AG09309 (cell line): ENCODE data around the gene HERC4.

ENCODE experiments used
- DNase-seq: peaks from one replicate; pipeline ENCODE4 v3.0.0-alpha.2; 2010; ENCODE audit warnings: low read depth
- H3K4me3 ChIP-seq: 2 replicates; pipeline ENCODE4 v1.5.1; 2011; ENCODE audit warnings: mild to moderate bottlenecking, low read depth, low read length, moderate library complexity; ENCODE audit not compliant: control insufficient read depth
- TF ChIP-seq, protein P1 (sequence below): IDR thresholded peaks from 2 replicates; pipeline ENCODE4 v1.5.1; 2011; ENCODE audit warnings: mild to moderate bottlenecking, low read depth, low read length, inconsistent platforms; ENCODE audit not compliant: insufficient read depth, control insufficient read depth; ENCODE audit errors: missing control alignments

HERC4 gene

GRCh38 chr10:68111584-68111983, 36.5 kb upstream of the HERC4 start:
- DNase-seq: no peak
- TF ChIP-seq, protein P1, sequence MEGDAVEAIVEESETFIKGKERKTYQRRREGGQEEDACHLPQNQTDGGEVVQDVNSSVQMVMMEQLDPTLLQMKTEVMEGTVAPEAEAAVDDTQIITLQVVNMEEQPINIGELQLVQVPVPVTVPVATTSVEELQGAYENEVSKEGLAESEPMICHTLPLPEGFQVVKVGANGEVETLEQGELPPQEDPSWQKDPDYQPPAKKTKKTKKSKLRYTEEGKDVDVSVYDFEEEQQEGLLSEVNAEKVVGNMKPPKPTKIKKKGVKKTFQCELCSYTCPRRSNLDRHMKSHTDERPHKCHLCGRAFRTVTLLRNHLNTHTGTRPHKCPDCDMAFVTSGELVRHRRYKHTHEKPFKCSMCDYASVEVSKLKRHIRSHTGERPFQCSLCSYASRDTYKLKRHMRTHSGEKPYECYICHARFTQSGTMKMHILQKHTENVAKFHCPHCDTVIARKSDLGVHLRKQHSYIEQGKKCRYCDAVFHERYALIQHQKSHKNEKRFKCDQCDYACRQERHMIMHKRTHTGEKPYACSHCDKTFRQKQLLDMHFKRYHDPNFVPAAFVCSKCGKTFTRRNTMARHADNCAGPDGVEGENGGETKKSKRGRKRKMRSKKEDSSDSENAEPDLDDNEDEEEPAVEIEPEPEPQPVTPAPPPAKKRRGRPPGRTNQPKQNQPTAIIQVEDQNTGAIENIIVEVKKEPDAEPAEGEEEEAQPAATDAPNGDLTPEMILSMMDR: no peak
- no peak overlapping the region for H3K4me3 ChIP-seq

DNA sequence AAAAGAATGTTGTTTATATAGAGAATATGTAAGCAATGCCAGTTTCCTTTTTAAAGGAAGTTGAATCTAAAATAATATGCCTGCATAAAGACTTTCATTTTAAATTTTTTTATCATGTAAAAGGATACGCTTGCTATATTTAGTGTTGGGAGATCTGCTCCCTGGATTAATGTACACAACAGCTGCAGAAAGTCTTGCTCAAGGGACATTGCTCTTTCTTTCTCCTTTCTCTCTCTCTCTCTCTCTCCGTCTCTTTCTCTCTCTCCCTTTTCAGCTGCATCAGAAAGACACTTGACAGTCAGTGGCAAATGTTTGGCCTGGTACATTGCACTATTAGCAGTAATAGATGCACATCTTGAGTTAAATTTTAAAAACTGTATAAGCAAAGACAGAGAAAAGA, 34.9 kb upstream of the HERC4 start:
- DNase-seq: no peak
- TF ChIP-seq, protein P1: no peak
- H3K4me3 ChIP-seq: no peak overlapping the region

DNA sequence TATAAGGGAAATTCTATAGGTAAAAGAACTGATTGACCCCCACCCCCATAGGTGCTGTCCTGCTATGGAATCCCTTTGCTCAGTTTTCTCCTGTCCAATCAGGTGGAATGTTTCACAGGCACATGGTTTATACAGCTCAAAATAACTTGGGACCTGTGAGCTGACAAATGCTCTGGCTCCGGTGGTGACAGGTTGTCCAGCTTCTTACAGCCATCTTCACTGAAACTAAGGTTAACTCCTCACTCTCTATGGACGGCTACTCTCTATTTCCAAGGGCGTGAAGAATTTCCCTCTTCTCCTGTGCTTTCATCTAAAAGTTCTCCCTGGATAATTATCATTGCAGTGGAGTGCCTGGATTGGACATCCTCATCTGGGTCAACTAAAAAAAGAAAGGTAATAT, 34.2 kb upstream of the HERC4 start, which contains the start of gene MYPN:
MYPN (plus strand) TSS at position 158 of the 400 bp plus-strand sequence. CDS start 11,951 bp downstream, outside the sequence.
- TF ChIP-seq, protein P1: no peak
- no peak for DNase-seq
- no peak within 1 kb of the TSS for H3K4me3 ChIP-seq

DNA sequence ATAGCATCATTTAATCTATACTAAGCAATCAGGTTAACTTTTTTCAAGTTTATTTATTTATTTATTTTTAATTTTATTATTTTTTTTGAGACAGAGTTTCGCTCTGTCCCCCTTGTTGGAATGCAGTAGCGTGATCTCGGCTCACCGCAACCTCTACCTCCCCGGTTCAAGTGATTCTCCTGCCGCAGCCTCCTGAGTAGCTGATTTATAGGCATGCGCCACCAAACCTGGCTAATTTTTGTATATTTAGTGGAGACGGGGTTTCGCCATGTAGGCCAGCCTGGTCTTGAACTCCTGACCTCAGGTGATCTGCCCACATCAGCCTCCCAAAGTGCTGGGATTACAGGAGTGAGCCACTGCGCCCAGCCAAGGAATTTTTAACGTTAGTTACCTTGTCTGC, 33.6 kb upstream of the HERC4 start:
- DNase-seq: no peak
- TF ChIP-seq, protein P1: no peak

DNA sequence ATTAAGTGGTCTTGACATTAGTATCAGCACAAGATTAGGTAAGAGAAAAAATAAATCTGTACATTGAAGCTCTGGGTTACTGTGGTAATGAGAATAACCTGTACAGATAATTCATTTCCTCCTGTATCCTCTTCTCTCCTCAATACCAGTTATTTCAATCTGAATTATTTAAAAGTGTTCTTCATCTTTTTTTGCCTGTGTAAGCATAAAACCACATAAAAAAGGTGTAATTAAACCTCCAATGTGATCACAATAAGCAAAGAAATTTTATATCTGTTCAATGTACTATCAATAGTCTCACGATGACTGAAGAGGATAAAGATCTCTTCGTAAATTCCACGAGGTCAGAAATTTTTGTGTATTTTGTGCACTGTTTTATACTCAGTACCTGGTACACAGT, 33.0 kb upstream of the HERC4 start:
- TF ChIP-seq, protein P1: no peak
- DNase-seq: no peak
- no peak overlapping the region for H3K4me3 ChIP-seq

More for the DNA sequence above, 33.6 kb upstream of the HERC4 start:
- no peak overlapping the region for H3K4me3 ChIP-seq

- peak overlapping the region; percentile 28 for H3K4me3 ChIP-seq
- DNase-seq: no peak
- TF ChIP-seq, protein P1: no peak
Observed at GRCh38 chr10:68107651-68108050, 32.6 kb upstream of the HERC4 start.

DNA sequence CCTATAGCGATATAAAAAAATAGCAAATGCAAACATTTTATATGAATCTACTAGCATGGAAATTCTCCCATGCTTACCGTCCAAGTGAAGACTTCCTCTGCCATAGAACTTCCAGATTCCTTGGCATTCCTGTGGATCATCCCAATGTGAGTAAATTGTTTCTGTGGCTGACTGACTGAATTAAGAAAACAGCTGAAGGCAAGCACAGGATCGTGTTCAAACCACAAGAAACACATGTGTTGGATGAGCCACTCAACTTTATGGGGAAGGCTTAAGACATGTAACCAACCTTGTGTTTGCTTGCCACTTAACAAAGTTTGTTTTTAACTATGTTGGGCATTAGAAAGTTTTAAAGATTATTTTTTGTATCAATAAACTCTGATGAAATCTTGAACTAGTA, 31.6 kb upstream of the HERC4 start:
- peak overlapping the region; percentile 28 for H3K4me3 ChIP-seq
- TF ChIP-seq, protein P1: no peak
- peak; percentile 90 for DNase-seq
